IMR-90 (cell line): ENCODE results near the gene TACC2. TPM values are rescaled to one million over a fixed set of nuclear protein-coding genes. Genes with fewer than 3 reads are reported as not detected.
A peak's percentile ranks its signal among the peaks of the same experiment; 100 is the strongest.

ENCODE experiments used
- ATAC-seq: fragments of 200-7000 bp; cut with Tn5 transposase; 2 replicates; pipeline ENCODE4 v1.9.1; 2020; ENCODE audit warnings: low read depth, mild to moderate bottlenecking, moderate library complexity
- BruUV-seq: library from RNA; stranded (reverse); fragments of 400-500 nt; replicated peaks from 2 replicates; lab custom pipeline; 2021; lab: Mats Ljungman, UMichigan
- CTCF ChIA-PET: fragments of 300-600 bp; formaldehyde crosslinking; extraction: SDS; loops from one replicate; lab custom pipeline; 2021; ENCODE audit warnings: antibody characterized with exemption; lab: Yijun Ruan, JAX
- POLR2A ChIA-PET: fragments of 300-600 bp; sonication (Branson Sonifier 250); formaldehyde crosslinking; loops from one replicate; lab custom pipeline; 2022; ENCODE audit warnings: antibody characterized with exemption; ENCODE audit not compliant: unreplicated experiment; lab: Charles Lee
- DNase-seq: peaks from one replicate; pipeline ENCODE4 v3.0.0; 2013
- H2AFZ ChIP-seq: replicated peaks from 2 replicates; pipeline ENCODE3; 2013; ENCODE audit warnings: low read length, mild to moderate bottlenecking; ENCODE audit not compliant: poor library complexity
- H2AK5ac ChIP-seq: 2 replicates; pipeline ENCODE4 v1.6.1; 2013; ENCODE audit warnings: low read depth, low read length, inconsistent platforms
- H2AK9ac ChIP-seq: replicated peaks from 2 replicates; pipeline ENCODE3; 2013; ENCODE audit warnings: mild to moderate bottlenecking, low read depth, low read length, moderate library complexity; ENCODE audit not compliant: poor library complexity
- H2BK120ac ChIP-seq: 2 replicates; pipeline ENCODE4 v1.6.1; 2013; ENCODE audit warnings: low read depth, low read length, inconsistent platforms
- H2BK15ac ChIP-seq: 3 replicates; pipeline ENCODE4 v1.6.1; 2013; ENCODE audit warnings: low read depth, low read length, inconsistent platforms
- H2BK20ac ChIP-seq: 2 replicates; pipeline ENCODE4 v1.6.1; 2013; ENCODE audit warnings: low read depth, mild to moderate bottlenecking, inconsistent platforms, low read length, moderate library complexity
- H2BK5ac ChIP-seq: 2 replicates; pipeline ENCODE4 v1.6.1; 2013; ENCODE audit warnings: mild to moderate bottlenecking, low read depth, low read length, inconsistent platforms; ENCODE audit not compliant: poor library complexity, severe bottlenecking
- H3K14ac ChIP-seq: replicated peaks from 2 replicates; pipeline ENCODE4 v1.6.1; 2013; ENCODE audit warnings: low read depth, low read length, inconsistent platforms
- H3K18ac ChIP-seq: 2 replicates; pipeline ENCODE4 v1.6.1; 2013; ENCODE audit warnings: low read depth, low read length, control low read depth
- H3K23ac ChIP-seq: 2 replicates; pipeline ENCODE4 v1.6.1; 2013; ENCODE audit warnings: low read depth, low read length, inconsistent platforms
- H3K27ac ChIP-seq: 2 replicates; pipeline ENCODE4 v1.5.1; 2013; ENCODE audit warnings: mild to moderate bottlenecking, control low read depth, low read length; ENCODE audit not compliant: insufficient read depth
- H3K27me3 ChIP-seq: 2 replicates; pipeline ENCODE4 v1.6.1; 2013; ENCODE audit warnings: low read length; ENCODE audit not compliant: control insufficient read depth, insufficient read depth
- H3K36me3 ChIP-seq: 2 replicates; pipeline ENCODE4 v1.6.1; 2013; ENCODE audit warnings: low read length, mixed read lengths; ENCODE audit not compliant: control insufficient read depth, insufficient read depth
- H3K4ac ChIP-seq: 2 replicates; pipeline ENCODE4 v1.6.1; 2013; ENCODE audit warnings: low read depth, low read length, inconsistent platforms
- H3K4me1 ChIP-seq: 2 replicates; pipeline ENCODE4 v1.6.1; 2013; ENCODE audit warnings: low read length, mixed read lengths; ENCODE audit not compliant: control insufficient read depth, insufficient read depth
- H3K4me2 ChIP-seq: 2 replicates; pipeline ENCODE4 v1.6.1; 2013; ENCODE audit warnings: low read depth, mild to moderate bottlenecking, control low read depth, low read length, moderate library complexity
- H3K4me3 ChIP-seq: 2 replicates; pipeline ENCODE4 v1.5.1; 2013; ENCODE audit warnings: low read depth, mild to moderate bottlenecking, control low read depth, low read length, moderate library complexity; ENCODE audit not compliant: insufficient read depth
- H3K56ac ChIP-seq: 2 replicates; pipeline ENCODE4 v1.6.1; 2013; ENCODE audit warnings: low read length, inconsistent platforms; ENCODE audit not compliant: insufficient read depth; ENCODE audit errors: extremely low read depth
- H3K79me1 ChIP-seq, 2 experiments: 2 replicates each; pipeline ENCODE4 v1.6.1; 2013; ENCODE audit warnings: low read length in 2 of 2, inconsistent platforms in 1 of 2, low read depth in 1 of 2
- H3K9ac ChIP-seq: 2 replicates; pipeline ENCODE4 v1.6.1; 2013; ENCODE audit warnings: low read depth, low read length, control low read depth
- H3K9me1 ChIP-seq: 2 replicates; pipeline ENCODE4 v1.6.1; 2013; ENCODE audit warnings: low read length, inconsistent platforms; ENCODE audit not compliant: insufficient read depth
- H3K9me3 ChIP-seq: 2 replicates; pipeline ENCODE4 v1.6.1; 2013; ENCODE audit warnings: low read length; ENCODE audit not compliant: control insufficient read depth, insufficient read depth
- H4K20me1 ChIP-seq: 2 replicates; pipeline ENCODE4 v1.6.1; 2013; ENCODE audit warnings: low read length, inconsistent platforms; ENCODE audit not compliant: insufficient read depth
- H4K5ac ChIP-seq: 2 replicates; pipeline ENCODE4 v1.6.1; 2013; ENCODE audit warnings: mild to moderate bottlenecking, low read depth, low read length, control low read depth
- H4K8ac ChIP-seq, 2 experiments: 2 replicates each; pipeline ENCODE4 v1.6.1; 2013; ENCODE audit warnings: low read depth in 2 of 2, low read length in 2 of 2, control low read depth in 1 of 2, inconsistent platforms in 1 of 2
- H4K91ac ChIP-seq: 2 replicates; pipeline ENCODE4 v1.6.1; 2013; ENCODE audit warnings: low read depth, low read length, inconsistent platforms; ENCODE audit not compliant: insufficient read depth
- BHLHE40 ChIP-seq: fragments of 150-350 bp; IDR thresholded peaks from 2 replicates; pipeline ENCODE4 v1.6.1; 2016; ENCODE audit warnings: mild to moderate bottlenecking, low read depth, low read length
- CEBPB ChIP-seq: IDR thresholded peaks from 2 replicates; pipeline ENCODE4 v1.6.1; 2012; ENCODE audit warnings: low read depth, low read length, improper control_type of control experiment
- CHD1 ChIP-seq: IDR thresholded peaks from 2 replicates; pipeline ENCODE4 v1.6.1; 2012; ENCODE audit warnings: low read depth, low read length, improper control_type of control experiment
- FOS ChIP-seq: fragments of 150-350 bp; IDR thresholded peaks from 2 replicates; pipeline ENCODE4 v1.6.1; 2016; ENCODE audit warnings: low read depth, low read length
- MAFK ChIP-seq: IDR thresholded peaks from 2 replicates; pipeline ENCODE4 v1.6.1; 2012; ENCODE audit warnings: low read depth, low read length, improper control_type of control experiment
- MAZ ChIP-seq: IDR thresholded peaks from 2 replicates; pipeline ENCODE4 v1.6.1; 2012; ENCODE audit warnings: low read depth, mild to moderate bottlenecking, low read length, improper control_type of control experiment, moderate library complexity, borderline replicate concordance
- MXI1 ChIP-seq: IDR thresholded peaks from 2 replicates; pipeline ENCODE4 v1.6.1; 2012; ENCODE audit warnings: low read depth, mild to moderate bottlenecking, low read length, moderate library complexity, borderline replicate concordance
- NFE2L2 ChIP-seq: fragments of 150-350 bp; IDR thresholded peaks from 2 replicates; pipeline ENCODE4 v1.6.1; 2016; ENCODE audit warnings: low read depth, mild to moderate bottlenecking, low read length
- POLR2A ChIP-seq: IDR thresholded peaks from 2 replicates; pipeline ENCODE4 v1.6.1; 2012; ENCODE audit warnings: mild to moderate bottlenecking, low read depth, low read length
- RAD21 ChIP-seq: IDR thresholded peaks from 2 replicates; pipeline ENCODE4 v1.6.1; 2012; ENCODE audit warnings: low read length, improper control_type of control experiment
- RCOR1 ChIP-seq: IDR thresholded peaks from 2 replicates; pipeline ENCODE4 v1.6.1; 2012; ENCODE audit warnings: mild to moderate bottlenecking, low read length, improper control_type of control experiment; ENCODE audit not compliant: insufficient replicate concordance
- RFX5 ChIP-seq: IDR thresholded peaks from 2 replicates; pipeline ENCODE4 v1.8.0; 2012; ENCODE audit warnings: low read depth, mild to moderate bottlenecking, low read length, moderate library complexity
- SMC3 ChIP-seq: fragments of 150-350 bp; IDR thresholded peaks from 2 replicates; pipeline ENCODE4 v1.6.1; 2016; ENCODE audit warnings: low read depth, mild to moderate bottlenecking, antibody characterized with exemption, low read length, moderate library complexity
- WGBS, 2 experiments: methylation state at CpG; one replicate each; pipeline versions ENCODE4 v1.1.5 to v1.1.7; 2013; ENCODE audit warnings: missing lambda C conversion rate in 2 of 2; ENCODE audit not compliant: insufficient read length in 1 of 2; ENCODE audit errors: extremely low coverage in 2 of 2; 5-methylcytosine and 5-hydroxymethylcytosine counted together
- dilution Hi-C: fragments of 300-500 bp; cut with HindIII; formaldehyde crosslinking; loops from one replicate; pipeline ENCODE4 v1.14.3; 2018; ENCODE audit warnings: low sequenced_read_pairs; ENCODE audit not compliant: unreplicated experiment
- in situ Hi-C: fragments of 300-500 bp; cut with MboI; formaldehyde crosslinking; loops from 3 replicates; pipeline ENCODE4 v1.14.3; 2019; ENCODE audit warnings: low sequenced_read_pairs, inconsistent platforms, mixed read lengths
- intact Hi-C: fragments of 100-400 bp; cut with micrococcal nuclease; formaldehyde crosslinking; loops from 2 replicates; pipeline ENCODE4 v1.10.0; 2022
- polyA plus RNA-seq, 3 experiments: library from polyadenylated mRNA; depleted of rRNA; stranded (reverse); fragments of >200 nt; gene quantifications; 2 replicates each; pipeline ENCODE4 v1.2.3, GENCODE V29; 2012; ENCODE audit warnings: low replicate concordance in 1 of 3
- total RNA-seq: library from RNA; depleted of rRNA; stranded (reverse); fragments of >200 nt; gene quantifications from 2 replicates; pipeline ENCODE4 v1.2.3, GENCODE V29; 2012
- TF ChIP-seq, protein P1 (sequence below): fragments of 150-350 bp; IDR thresholded peaks from 2 replicates; pipeline ENCODE4 v1.6.1; 2017; ENCODE audit warnings: mild to moderate bottlenecking, antibody characterized with exemption, low read length, low read depth
- TF ChIP-seq, protein P2 (sequence below): fragments of 150-350 bp; IDR thresholded peaks from 2 replicates; pipeline ENCODE4 v1.6.1; 2016; ENCODE audit warnings: low read depth, mild to moderate bottlenecking, low read length, moderate library complexity, borderline replicate concordance

Gene TACC2
- total and polyA plus RNA-seq, 2 of the 4 experiments (the other 2 are of a cell fraction) = 2.9 to 15.4 TPM

DNA sequence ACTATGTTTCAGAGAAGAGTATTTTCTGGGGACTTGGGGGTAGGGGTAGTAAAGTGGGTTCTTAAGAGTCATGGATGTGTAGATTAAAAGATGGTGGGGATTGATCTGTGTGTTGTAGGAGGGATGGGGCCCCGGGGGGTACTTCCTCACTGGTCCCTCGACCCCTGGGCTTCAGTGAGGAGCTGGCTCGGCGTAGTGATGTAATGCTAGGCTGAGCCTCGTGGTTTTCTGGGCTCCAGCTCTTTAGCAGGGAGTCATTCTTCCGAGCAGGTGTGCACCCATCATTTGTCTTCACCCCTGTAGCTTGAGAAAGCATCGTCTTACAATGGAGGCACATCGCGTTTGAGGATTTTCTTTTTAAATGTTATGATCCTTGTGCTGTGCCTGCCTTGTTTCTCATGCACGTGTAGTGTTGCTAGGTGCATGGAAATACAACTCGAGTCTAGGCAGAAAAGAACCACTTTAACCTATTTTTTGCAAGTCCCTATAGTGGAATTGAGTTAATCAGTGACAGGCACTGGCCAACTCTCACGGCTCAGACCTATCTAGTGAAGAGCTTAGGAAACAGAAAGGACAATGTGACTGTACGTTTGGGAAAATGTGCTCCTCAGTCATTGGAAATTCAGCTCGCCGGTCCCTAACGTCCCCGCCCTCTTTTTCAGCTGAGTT is 176.0 kb downstream of the TACC2 start:
- H3K18ac ChIP-seq = no peak overlapping the region
- peaks cover 2% of the 10 kb centered on the region; the same call in 1 of the 2 replicates for H3K4me1 ChIP-seq
- no peak overlapping the region for H4K5ac ChIP-seq
- H3K27ac ChIP-seq = no peak overlapping the region
- H4K91ac ChIP-seq = no peak overlapping the region
- H3K4me3 ChIP-seq = no peak overlapping the region
- H3K9ac ChIP-seq = no peak overlapping the region
- CTCF ChIA-PET = no interaction called here
- no peaks in the 10 kb centered on the region for H3K27me3 ChIP-seq
- peaks cover 26 to 52% of the 10 kb centered on the region in 2 experiments for H3K79me1 ChIP-seq
- H3K56ac ChIP-seq = no peak overlapping the region
- H4K8ac ChIP-seq = no peak overlapping the region
- DNase-seq = no peak
- H2AK5ac ChIP-seq = no peak overlapping the region
- intact Hi-C loops (no loop called here), dilution Hi-C loops (no loop called here), in situ Hi-C loops (loop anchor here (25.0 kb wide), 1 partner anchor 697 kb away; no protein-coding TSS in a partner anchor)
- no peaks in the 10 kb centered on the region for H3K36me3 ChIP-seq
- H3K14ac ChIP-seq = no peak overlapping the region
- no peak overlapping the region for H2BK15ac ChIP-seq
- H3K23ac ChIP-seq = peak overlapping the region; percentile 60
- H2AK9ac ChIP-seq = no peak overlapping the region
- BruUV-seq = no TSS peak
- H4K20me1 ChIP-seq = peaks cover 7% of the 10 kb centered on the region; the same call in 1 of the 2 replicates
- POLR2A ChIA-PET = no interaction called here
- H2BK20ac ChIP-seq = no peak overlapping the region
- peak overlapping the region; percentile 12; the same call in 1 of the 2 replicates for H3K4ac ChIP-seq
- H3K9me1 ChIP-seq = peaks cover 3% of the 10 kb centered on the region; the same call in 1 of the 2 replicates
- no peak overlapping the region for H3K4me2 ChIP-seq
- no peak overlapping the region for H2BK120ac ChIP-seq
- H2AFZ ChIP-seq = no peak overlapping the region
- H3K9me3 ChIP-seq = no peaks in the 10 kb centered on the region
- no peak for ATAC-seq
- H2BK5ac ChIP-seq = no peak overlapping the region
- 69% methylated on average over 6 of the region's 17 CpGs; no CpG with 5 or more reads in 1 of the 2 experiments for WGBS, 2 experiments
- no peak for TF ChIP-seq MAZ
- TF ChIP-seq POLR2A = no peak
- TF ChIP-seq BHLHE40 = no peak
- no peak for TF ChIP-seq RFX5
- TF ChIP-seq MAFK = no peak
- no peak for TF ChIP-seq RAD21
- no peak for TF ChIP-seq MXI1
- no peak for TF ChIP-seq RCOR1
- TF ChIP-seq NFE2L2 = no peak
- TF ChIP-seq CHD1 = no peak
- TF ChIP-seq, protein P1, sequence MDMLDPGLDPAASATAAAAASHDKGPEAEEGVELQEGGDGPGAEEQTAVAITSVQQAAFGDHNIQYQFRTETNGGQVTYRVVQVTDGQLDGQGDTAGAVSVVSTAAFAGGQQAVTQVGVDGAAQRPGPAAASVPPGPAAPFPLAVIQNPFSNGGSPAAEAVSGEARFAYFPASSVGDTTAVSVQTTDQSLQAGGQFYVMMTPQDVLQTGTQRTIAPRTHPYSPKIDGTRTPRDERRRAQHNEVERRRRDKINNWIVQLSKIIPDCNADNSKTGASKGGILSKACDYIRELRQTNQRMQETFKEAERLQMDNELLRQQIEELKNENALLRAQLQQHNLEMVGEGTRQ = no peak
- no peak for TF ChIP-seq CEBPB
- TF ChIP-seq SMC3 = no peak
- TF ChIP-seq, protein P2, sequence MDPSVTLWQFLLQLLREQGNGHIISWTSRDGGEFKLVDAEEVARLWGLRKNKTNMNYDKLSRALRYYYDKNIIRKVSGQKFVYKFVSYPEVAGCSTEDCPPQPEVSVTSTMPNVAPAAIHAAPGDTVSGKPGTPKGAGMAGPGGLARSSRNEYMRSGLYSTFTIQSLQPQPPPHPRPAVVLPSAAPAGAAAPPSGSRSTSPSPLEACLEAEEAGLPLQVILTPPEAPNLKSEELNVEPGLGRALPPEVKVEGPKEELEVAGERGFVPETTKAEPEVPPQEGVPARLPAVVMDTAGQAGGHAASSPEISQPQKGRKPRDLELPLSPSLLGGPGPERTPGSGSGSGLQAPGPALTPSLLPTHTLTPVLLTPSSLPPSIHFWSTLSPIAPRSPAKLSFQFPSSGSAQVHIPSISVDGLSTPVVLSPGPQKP = no peak
- no peak for TF ChIP-seq FOS
